ENCODE results near the gene VSIG10L2.
A peak's percentile ranks its signal among the peaks of the same experiment; 100 is the strongest.

Gene VSIG10L2

DNA sequence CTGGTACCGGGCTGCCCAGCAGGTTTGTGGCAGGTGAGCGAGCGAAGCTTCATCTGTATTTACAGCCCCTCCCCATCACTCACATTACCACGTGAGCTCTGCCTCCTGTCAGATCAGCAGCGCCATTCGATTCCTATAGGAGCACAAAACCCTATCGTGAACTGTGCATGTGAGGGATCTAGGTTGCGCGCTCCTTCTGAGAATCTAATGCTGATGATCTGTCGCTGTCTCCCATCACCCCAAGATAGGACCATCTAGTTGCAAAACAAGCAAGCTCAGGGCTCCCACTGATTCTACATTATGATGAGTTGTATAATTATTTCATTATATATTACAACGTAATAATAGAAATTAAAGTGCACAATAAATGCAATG lies 15.8 kb upstream of the VSIG10L2 start:
- DNase-seq: no peak

- no peak for DNase-seq
These were observed 14.7 kb upstream of the VSIG10L2 start for GRCh38 chr11:125931116-125931515.

DNA sequence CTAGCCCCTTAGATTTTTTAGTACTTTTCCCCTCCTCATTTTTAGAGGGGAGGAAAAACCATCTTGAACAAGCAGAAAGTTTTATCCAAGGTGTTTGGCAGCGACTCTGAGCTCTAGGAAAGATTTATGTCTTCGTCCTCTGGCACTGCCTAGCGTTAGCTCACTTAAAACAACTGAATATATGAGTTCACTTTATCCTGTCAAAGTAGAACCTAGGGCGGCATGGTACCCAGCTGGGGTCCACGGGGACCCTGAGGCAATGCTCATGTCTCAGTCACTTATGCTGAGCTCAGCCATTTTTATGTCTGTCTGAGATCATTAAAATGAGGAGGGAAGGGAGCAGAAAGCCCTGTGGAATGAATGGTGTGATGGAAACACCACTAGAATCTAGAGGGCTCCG lies 14.2 kb upstream of the VSIG10L2 start:
- no peak for DNase-seq

- no peak for DNase-seq
These were observed 13.5 kb upstream of the VSIG10L2 start for GRCh38 chr11:125932301-125932700.

GRCh38 chr11:125933030-125933813 lies 12.6 kb upstream of the VSIG10L2 start:
- DNase-seq: no peak

DNA sequence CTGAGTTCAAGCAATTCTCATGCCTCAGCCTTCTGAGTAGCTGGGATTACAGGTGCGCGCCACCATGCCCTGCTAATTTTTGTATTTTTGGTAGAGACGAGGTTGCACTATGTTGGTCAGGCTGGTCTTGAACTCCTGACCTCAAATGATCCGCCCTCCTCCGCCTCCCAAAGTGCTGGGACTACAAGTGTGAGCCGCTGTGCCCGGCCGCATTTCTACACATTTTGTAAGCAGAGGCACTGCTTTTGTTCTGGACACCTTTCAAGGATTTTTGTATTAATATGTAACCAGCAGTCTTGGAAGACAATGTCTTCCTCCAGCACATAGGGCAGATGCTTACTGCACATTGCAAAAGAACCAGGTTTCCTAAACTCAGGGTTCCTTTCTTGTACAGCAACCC lies 11.4 kb upstream of the VSIG10L2 start:
- no peak for DNase-seq

DNA sequence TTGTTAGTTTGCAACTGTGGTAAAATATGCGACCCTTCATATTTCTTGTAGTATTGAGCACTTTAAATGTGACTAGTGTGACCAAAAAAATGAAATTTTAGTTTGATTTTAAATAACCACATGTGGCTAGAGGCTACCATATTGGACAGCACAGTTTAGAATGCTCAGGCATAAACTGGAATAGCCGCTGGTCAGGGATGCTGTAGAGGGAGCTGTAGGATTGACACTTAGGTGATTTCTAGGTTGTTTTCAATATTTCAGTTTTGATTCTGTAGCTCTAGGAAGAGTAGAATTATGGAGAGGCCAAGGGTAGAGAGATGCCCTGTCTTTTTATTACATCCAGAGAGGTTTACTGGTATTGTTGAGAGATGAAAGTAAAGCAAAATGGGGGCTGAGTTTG lies 10.8 kb upstream of the VSIG10L2 start:
- DNase-seq: no peak

- no peak for DNase-seq
These were observed 10.1 kb upstream of the VSIG10L2 start for GRCh38 chr11:125935618-125936199.

- no peak for DNase-seq
These were observed 7.4 kb upstream of the VSIG10L2 start for GRCh38 chr11:125938418-125938817.

DNA sequence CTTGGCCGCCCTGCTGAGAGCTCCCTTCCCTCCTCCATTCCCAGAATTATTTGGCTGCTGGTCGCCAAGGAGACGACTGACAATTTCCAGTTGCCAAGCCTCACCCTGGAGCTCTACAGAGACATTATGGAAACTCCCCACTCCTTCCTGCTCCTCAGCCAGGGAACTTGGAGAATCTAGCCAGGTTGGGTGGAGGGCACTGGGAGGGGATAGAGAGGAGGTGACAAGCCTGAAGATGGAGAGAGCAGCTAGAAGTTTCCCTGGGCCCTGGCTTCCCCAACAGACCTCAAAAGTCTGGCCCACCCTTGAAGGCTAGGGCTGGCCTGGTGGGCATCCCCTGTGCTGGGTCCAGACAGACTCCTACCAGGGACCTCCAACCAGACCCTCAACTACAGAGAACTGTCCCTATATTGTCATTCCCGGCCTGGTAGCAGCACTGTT lies 6.7 kb upstream of the VSIG10L2 start:
- no peak for DNase-seq

DNA sequence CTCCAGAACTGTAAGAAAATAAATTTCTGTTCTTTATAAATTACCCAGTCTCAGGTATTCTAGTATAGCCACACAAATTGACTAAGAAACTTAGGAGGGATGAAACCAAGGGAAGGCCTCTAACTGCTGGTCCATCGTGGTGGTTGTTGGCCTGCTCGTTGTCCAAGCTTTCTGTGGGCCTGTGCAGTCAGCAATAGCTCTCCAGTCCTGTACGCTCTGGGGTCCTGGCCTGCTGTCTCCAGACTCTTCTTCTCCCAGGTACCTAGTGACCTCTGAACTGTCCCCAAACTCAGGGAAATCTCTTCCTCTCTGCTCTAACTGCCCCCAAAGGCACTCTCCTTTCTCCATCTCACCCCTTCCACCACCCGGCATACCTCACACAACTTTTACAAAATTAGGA lies 5.7 kb upstream of the VSIG10L2 start:
- no peak for DNase-seq

DNA sequence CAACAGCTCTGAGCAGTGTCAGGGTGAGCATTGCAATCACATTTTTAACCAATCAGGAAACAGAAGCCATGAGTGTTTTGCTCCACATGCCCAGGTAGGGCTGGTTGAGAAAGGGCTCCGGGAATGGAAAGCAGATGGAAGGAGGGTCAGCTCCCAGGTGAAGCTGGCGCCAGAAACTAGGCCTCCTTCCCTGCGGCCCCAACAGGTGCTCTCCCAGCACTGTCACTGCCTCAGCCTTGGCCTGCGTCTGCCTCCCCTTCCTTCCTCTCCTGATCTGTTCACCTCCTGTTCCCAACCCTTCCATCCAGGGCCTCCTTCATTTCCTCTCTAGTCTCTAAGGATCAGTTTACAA lies 4.6 kb upstream of the VSIG10L2 start:
- no peak for DNase-seq

DNA sequence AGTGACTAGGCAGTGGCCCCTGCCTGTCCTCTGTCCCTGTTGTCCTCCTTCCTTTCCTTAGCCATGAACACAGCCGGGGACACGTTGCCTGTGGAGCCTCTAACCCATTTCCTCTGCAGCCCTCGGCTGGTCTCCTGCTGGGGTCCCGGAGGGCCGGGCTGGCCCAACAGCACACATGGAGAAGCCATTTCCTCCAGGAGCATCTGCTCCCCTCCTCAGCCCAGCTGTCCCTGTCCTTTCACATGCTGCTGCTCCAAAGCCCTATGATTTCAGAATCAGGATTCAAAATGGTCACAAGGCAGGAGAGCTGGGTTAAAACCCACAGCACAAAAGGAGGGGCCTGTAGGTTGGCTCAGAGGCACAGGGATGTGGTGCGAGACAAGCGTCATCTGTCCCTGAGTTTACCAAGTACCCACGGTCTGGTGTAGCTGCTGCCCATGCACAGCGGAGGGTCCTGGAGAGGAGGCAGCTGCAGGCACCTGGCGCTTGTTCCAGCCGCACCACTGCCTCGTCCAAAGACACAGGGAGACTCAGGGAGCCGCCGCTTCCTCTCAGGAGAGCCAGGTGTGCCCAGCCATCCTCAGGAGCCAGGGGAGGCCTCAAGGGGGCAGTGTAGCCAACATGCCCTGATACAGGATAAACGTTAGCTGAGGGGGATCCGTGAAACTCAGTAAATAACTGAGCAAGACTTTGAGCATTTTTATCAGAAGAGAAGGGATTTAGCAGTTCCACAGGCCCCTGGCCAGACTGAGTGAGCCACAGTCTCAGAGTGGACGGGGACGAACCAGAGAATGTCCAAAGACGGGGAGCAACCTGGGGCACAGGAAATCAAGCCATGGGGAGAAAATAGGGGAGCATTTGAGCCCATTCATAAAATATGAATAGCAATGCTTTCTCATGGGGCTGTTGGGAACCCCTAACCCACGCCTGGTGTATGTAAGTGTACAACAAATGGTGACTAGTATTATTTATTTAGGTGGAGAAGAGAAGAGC lies 3.9 kb upstream of the VSIG10L2 start:
- DNase-seq: peak; percentile 87 to 98

GRCh38 chr11:125942771-125943428 lies 2.9 kb upstream of the VSIG10L2 start:
- DNase-seq: no peak

DNA sequence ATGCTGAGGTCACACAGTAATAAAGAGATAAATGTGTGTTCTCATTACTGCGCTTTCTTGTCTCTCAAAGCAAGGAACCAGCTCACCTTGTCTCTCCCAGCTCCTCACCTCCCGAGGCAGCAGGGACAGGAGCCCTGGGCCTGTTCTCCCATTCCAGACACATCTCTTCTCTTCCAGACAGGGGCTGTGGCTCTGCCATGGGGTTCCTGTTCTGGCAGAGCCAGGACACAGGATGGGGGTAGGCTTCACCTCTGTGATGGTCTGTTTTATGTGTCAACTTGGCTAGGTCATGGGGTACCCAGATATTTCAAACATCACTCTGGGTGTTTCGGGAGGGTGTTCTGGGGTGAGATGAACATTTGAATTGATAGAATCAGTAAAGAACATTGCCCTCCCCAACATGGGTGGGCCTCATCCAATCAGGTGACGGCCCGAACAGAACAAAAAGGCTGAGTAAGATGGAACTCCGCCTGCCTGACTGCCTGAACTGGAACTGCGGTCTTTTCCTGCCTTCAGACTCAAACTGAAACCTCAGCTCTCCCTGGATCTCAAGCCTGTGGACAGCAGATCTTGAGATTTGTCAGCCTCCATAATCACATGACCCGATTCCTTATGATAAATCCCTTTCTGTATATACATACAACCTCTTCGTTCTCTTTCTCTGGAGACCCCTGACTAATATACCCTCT lies 2.0 kb upstream of the VSIG10L2 start:
- no peak for DNase-seq

DNA sequence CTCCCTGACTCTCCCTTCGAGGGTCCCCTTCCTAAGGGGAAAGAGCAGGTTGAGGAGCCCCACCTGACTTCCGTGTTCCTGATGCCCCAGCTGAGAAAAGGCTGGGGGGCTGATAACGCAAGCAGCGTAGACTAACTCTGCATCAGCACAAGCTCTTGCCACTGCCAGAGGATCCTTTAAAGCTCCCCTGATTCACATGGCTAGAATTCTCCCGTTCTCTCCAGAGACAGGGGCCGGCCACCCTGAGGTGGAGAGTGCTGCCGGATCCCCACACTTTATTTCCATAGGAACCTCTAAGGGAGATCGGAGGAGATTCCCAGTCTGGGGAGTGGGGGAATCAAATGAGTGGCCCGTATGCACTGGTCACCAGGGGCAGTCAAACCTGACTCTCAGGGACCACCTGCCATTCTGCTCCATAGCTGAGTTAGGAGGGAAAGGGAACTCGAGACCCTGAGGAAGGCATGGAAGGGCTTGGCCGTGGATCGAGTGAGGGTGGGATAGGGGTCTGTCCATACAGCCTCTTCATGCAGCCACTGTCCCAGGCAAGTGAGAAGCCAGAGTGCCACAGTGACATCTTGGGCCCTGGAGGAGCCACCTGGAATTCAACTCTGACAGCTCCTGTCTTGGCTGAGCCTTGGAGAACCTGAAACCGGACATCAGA lies 1.4 kb upstream of the VSIG10L2 start:
- no peak for DNase-seq

GRCh38 chr11:125945011-125945796 lies 640 bp upstream of the VSIG10L2 start:
- no peak for DNase-seq

DNA sequence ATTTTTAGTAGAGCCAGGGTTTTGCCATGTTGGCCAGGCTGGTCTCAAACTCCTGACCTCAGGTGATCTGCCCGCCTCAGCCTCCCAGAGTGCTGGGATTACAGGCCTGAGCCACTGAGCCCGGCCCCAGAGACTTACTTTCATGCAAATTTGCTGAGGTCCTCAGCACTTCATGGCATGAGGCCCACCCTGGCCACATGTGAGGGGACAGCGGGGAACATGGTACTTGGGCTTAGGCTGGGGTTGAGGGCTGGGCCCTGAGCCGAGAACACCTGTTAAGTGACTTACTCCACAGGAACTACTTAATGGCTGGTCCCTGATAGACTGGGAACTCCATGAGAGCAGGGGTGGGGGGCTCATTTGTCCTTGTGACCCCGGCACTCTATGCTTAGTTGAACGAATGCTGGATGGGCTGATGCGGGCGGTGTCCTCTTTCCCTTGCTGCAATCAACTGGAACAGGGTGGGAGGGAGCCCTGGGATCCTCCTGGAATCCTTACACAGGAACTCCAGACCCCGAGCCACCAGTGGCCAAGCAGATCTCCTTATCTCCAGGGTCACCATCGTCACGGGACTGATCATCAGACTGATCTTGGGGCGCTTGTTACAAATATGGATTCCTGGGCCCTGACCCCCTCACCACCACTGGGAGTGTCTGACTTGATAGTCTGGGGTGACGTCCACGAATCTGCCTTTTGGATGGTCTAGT lies 1.0 kb downstream of the VSIG10L2 start:
- no peak for DNase-seq

- no peak for DNase-seq
These were observed 1.8 kb downstream of the VSIG10L2 start for GRCh38 chr11:125947419-125948277.

Data from NCI-H526 (cell line).